Esophagus muscularis mucosa (tissue), 4 donors: ENCODE data around the gene HLA-DQA1.
"Not testable (repeated sequence)": the region's sequence is repeated elsewhere in the genome, so short reads cannot be mapped to it uniquely, and the experiment has no call there.

Source experiments
- EP300 ChIP-seq: sonication (generic); formaldehyde crosslinking; IDR thresholded peaks from one replicate; pipeline ENCODE4 v1.6.1; 2017; ENCODE audit warnings: antibody characterized with exemption
- POLR2A ChIP-seq: fragments of 450-650 bp; IDR thresholded peaks from one replicate; pipeline ENCODE4 v1.6.1; 2017; ENCODE audit warnings: antibody characterized with exemption, moderate library complexity, mild to moderate bottlenecking, low read depth
- POLR2AphosphoS5 ChIP-seq, 2 donors: sonication (generic); formaldehyde crosslinking; IDR thresholded peaks; one replicate each; pipeline ENCODE4 v1.6.1; 2017; ENCODE audit warnings: antibody characterized with exemption in 2 of 2
- TF ChIP-seq, protein P1 (sequence below), 3 experiments: fragments of 200-600 bp in 2 of 3; fragments of 450-650 bp in 1 of 3; sonication (generic) in 2 of 3; IDR thresholded peaks; one replicate each; pipeline ENCODE4 v1.5.1; 2017 to 2019; ENCODE audit warnings: antibody characterized with exemption in 3 of 3, mild to moderate bottlenecking in 2 of 3, moderate library complexity in 1 of 3

DNA sequence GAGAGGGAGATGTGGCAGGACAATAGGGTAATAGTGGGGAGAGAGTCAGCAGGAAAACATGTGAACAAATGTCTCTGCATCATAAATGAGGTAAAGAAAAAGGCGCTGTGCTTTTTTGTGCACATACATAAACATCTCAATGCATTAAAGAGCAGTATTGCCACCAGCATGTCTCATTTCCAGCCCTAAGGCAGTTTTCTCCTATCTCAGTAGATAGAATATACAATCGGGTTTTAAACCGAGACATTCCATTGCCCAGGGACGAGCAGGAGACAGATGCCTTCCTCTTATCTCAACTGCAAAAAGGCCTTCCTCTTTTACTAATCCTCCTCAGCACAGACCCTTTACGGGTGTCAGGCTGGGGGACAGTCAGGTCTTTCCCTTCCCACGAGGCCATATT is 20.1 kb downstream of the HLA-DQA1 start:
- TF ChIP-seq POLR2A; POLR2AphosphoS5 (IDR thresholded peaks at IDR 0.05); EP300: not testable (repeated sequence)
- TF ChIP-seq, protein P1, sequence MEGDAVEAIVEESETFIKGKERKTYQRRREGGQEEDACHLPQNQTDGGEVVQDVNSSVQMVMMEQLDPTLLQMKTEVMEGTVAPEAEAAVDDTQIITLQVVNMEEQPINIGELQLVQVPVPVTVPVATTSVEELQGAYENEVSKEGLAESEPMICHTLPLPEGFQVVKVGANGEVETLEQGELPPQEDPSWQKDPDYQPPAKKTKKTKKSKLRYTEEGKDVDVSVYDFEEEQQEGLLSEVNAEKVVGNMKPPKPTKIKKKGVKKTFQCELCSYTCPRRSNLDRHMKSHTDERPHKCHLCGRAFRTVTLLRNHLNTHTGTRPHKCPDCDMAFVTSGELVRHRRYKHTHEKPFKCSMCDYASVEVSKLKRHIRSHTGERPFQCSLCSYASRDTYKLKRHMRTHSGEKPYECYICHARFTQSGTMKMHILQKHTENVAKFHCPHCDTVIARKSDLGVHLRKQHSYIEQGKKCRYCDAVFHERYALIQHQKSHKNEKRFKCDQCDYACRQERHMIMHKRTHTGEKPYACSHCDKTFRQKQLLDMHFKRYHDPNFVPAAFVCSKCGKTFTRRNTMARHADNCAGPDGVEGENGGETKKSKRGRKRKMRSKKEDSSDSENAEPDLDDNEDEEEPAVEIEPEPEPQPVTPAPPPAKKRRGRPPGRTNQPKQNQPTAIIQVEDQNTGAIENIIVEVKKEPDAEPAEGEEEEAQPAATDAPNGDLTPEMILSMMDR (IDR thresholded peaks at IDR 0.05) = not testable (repeated sequence)
